Measurements from ENCODE around the gene GNL3.
A peak's percentile ranks its signal among the peaks of the same experiment; 100 is the strongest.

Gene GNL3

DNA sequence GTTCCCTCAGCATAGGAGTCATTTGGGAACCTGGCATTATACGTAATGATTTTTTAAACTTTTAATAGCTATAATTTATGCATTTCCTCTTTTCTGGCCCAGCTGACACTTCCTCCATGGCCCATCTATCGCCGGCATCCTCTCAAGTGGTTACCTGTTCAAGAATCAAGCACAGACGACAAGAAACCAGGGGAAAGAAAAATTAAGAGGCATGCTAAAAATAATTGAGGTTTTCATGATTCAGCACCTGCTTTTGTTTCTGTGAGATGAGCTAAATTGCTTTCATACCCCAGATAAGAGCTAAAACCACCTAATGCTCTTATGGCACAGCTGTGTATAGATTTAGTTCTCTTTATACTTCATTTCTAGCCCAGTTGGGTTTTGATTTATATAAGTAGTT is 21.8 kb downstream of the GNL3 start:
- H3K4me3 ChIP-seq (ENCODE audit: low read depth, low read length) = peak overlapping the region; percentile 92
- no peak for TF ChIP-seq POLR2A (IDR thresholded peaks at IDR 0.05; ENCODE audit: extremely low read depth, insufficient read length)
- TF ChIP-seq, protein P1, sequence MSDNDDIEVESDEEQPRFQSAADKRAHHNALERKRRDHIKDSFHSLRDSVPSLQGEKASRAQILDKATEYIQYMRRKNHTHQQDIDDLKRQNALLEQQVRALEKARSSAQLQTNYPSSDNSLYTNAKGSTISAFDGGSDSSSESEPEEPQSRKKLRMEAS (IDR thresholded peaks at IDR 0.05; ENCODE audit: low read depth, low read length) = no peak
- no peak for TF ChIP-seq MYC (IDR thresholded peaks at IDR 0.05; ENCODE audit: low read depth, low read length)
- TF ChIP-seq, protein P2, sequence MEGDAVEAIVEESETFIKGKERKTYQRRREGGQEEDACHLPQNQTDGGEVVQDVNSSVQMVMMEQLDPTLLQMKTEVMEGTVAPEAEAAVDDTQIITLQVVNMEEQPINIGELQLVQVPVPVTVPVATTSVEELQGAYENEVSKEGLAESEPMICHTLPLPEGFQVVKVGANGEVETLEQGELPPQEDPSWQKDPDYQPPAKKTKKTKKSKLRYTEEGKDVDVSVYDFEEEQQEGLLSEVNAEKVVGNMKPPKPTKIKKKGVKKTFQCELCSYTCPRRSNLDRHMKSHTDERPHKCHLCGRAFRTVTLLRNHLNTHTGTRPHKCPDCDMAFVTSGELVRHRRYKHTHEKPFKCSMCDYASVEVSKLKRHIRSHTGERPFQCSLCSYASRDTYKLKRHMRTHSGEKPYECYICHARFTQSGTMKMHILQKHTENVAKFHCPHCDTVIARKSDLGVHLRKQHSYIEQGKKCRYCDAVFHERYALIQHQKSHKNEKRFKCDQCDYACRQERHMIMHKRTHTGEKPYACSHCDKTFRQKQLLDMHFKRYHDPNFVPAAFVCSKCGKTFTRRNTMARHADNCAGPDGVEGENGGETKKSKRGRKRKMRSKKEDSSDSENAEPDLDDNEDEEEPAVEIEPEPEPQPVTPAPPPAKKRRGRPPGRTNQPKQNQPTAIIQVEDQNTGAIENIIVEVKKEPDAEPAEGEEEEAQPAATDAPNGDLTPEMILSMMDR (IDR thresholded peaks at IDR 0.05; ENCODE audit: low read depth, low read length) = no peak
- no peak for DNase-seq (ENCODE audit: low read depth)

DNA sequence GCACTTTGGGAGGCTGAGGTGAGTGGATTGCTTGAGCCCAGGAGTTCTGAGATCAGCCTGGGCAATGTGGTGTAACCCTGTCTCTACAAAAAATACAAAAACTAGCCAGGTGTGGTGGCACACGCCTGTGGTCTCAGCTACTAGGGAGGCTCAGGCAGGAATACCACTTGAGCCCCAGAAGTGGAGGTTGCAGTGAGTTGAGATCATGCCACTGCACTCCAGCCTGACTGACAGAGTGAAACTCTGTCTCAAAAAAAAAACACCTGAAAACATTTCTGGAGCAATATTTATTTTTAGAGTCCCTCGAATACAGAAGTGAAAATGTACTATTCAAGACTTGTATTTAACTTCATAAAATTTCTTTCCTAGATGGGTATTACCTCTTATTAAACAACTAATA is 24.7 kb downstream of the GNL3 start:
- H3K4me3 ChIP-seq (ENCODE audit: low read depth, low read length) = no peak overlapping the region
- TF ChIP-seq MYC (IDR thresholded peaks at IDR 0.05; ENCODE audit: low read depth, low read length) (no peak), POLR2A (IDR thresholded peaks at IDR 0.05; ENCODE audit: extremely low read depth, insufficient read length) (no peak)
- TF ChIP-seq, protein P1 (IDR thresholded peaks at IDR 0.05; ENCODE audit: low read depth, low read length) = no peak
- TF ChIP-seq, protein P2 (IDR thresholded peaks at IDR 0.05; ENCODE audit: low read depth, low read length) = no peak
- no peak for DNase-seq (ENCODE audit: low read depth)

DNA sequence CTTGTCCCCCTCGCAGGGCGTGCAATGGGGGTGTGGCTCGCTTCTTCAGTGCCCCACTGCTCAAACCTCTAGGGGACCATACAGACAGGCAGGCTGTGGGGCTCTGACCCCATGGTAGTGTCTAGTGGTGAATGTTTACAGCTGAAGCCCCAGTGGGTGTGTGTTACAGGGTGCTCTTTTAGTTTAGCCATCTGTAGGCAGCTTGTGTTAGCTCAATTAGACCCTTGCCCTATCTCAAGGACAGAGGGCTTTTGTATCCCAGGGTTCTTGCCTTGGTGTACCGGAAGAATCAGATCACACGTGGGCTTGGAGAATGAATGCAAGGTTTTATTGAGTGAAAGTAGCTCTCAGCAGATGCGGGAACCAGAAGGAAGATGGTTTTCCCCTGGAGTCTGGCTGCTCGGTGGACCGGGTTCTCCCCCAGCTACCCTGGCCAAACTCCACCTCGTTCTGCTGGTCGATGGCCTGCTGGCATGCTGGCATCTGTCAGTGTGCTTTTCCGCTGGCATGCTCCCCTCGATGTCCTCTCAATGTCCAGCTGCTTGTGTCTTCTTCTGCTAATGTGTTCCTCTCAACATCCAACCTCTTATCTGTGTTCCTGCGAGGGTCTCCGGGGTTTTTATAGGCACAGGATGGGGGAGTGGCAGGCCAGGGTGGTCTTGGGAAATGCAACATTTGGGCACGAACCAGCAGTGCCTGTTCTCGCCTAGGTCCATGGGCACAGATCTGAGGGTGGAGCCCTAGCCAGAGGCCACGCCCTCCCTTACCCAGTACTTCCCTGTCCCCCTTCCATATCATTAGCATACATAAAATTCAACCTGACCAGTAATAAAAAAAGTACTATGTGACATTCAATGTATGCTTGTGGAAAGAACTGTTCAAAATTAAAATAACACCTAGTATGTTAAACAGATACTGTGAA is 26.7 kb downstream of the GNL3 start:
- TF ChIP-seq, protein P1 (IDR thresholded peaks at IDR 0.05; ENCODE audit: low read depth, low read length) = no peak
- TF ChIP-seq, protein P2 (IDR thresholded peaks at IDR 0.05; ENCODE audit: low read depth, low read length) = no peak
- TF ChIP-seq POLR2A (IDR thresholded peaks at IDR 0.05; ENCODE audit: extremely low read depth, insufficient read length) (no peak), MYC (IDR thresholded peaks at IDR 0.05; ENCODE audit: low read depth, low read length) (no peak)
- DNase-seq (ENCODE audit: low read depth) = no peak
- H3K4me3 ChIP-seq (ENCODE audit: low read depth, low read length) = no peak overlapping the region

DNA sequence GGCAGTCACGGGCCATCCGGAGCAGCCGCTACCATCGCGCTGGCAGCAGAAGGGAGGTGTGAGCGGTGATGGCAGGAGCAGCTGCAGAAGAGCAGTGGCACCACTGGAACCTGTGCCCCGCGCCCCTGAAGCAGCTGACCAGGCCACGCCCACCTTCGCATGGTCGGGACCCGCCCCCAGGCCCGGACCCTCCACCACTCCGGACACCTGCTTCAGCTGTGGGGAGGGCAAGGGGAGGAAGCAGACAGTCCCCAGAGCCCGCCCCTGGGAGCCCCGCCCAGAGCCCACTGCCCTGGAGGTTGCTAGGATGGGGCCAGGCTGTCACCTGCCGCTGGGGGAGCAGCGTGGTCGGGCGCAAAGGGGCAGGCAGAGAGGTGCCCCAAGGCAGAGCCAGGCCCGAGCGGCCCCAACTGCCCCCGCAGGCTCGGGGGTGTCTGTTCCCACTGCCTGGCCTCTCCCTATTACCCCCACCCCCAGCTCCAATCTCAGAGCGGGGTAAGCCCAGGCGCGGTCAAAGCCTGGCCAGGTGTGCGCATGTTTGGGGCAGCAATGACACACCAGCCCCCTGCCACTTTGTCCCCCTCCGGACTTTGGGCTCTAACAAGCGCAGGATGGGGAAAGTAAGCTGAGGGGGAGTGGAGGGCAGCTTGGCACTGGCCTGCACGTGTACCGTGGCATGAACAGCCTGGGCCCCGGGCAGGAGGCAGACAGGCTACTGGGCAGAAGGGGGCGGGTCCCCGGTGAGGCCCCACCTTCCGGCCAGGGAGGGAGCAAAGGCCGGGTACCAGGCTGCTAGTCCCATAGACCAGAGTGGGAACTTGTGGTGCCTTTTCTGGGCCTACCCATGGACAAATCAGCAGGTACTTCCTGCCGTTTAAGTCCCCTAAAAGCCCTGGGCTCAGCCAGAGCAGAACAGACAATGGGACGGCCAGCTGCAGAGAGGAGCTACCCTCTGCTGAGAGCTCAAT is 28.8 kb downstream of the GNL3 start:
- TF ChIP-seq, protein P2 (IDR thresholded peaks at IDR 0.05; ENCODE audit: low read depth, low read length) = no peak
- TF ChIP-seq MYC (IDR thresholded peaks at IDR 0.05; ENCODE audit: low read depth, low read length) (no peak), POLR2A (IDR thresholded peaks at IDR 0.05; ENCODE audit: extremely low read depth, insufficient read length) (no peak)
- TF ChIP-seq, protein P1 (IDR thresholded peaks at IDR 0.05; ENCODE audit: low read depth, low read length) = no peak
- no peak for DNase-seq (ENCODE audit: low read depth)
- H3K4me3 ChIP-seq (ENCODE audit: low read depth, low read length) = no peak overlapping the region

DNA sequence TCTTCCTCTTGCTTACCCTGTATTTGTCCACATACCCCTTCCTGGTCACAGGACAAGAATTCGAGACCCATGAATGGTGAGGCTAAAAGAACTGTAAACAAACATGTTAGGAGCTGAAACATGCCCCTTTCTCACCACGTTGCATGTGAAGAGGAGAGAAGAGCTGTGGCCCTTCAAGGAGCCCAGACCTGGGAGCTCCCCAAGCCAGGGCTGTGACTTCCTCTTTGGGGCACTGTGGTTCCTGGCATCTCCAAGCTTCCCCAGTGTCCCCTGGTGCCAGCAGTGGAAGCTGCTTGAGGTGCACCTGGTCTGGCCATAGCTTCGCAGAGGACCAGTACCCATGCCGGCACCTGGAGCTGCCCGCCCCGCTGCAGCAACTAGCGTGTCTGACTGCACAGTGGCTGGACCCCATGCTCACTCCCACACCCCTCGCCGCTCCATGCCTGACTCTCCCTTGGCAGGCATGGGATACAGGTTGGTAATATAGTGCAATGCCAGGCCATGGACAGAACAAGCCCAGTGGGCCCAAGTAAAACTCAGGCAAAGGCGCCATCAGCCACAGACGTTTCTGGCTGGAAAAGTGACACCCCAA is 30.0 kb downstream of the GNL3 start:
- peak; percentile 58 for DNase-seq (ENCODE audit: low read depth)
- TF ChIP-seq MYC (IDR thresholded peaks at IDR 0.05; ENCODE audit: low read depth, low read length) = no peak
- TF ChIP-seq, protein P1 (IDR thresholded peaks at IDR 0.05; ENCODE audit: low read depth, low read length) = no peak
- no peak for TF ChIP-seq POLR2A (IDR thresholded peaks at IDR 0.05; ENCODE audit: extremely low read depth, insufficient read length)
- TF ChIP-seq, protein P2 (IDR thresholded peaks at IDR 0.05; ENCODE audit: low read depth, low read length) = no peak
- H3K4me3 ChIP-seq (ENCODE audit: low read depth, low read length) = no peak overlapping the region

Measured in NB4 (cell line).